ENCODE data around the gene ATF6.
A peak's percentile ranks its signal among the peaks of the same experiment; 100 is the strongest.

Gene ATF6

GRCh38 chr1:161885759-161886158 lies 119.6 kb downstream of the ATF6 start:
- no peak for TF ChIP-seq CTCF (conservative IDR thresholded peaks at IDR 0.05; ENCODE audit: control insufficient read depth, insufficient read depth, low read depth, low read length)
- no peak for DNase-seq (ENCODE audit: low read depth)
- H3K4me3 ChIP-seq (ENCODE audit: control insufficient read depth, low read depth, low read length) = no peak overlapping the region

GRCh38 chr1:161886589-161886988 lies 120.5 kb downstream of the ATF6 start:
- H3K4me3 ChIP-seq (ENCODE audit: control insufficient read depth, low read depth, low read length) = no peak overlapping the region
- no peak for DNase-seq (ENCODE audit: low read depth)
- no peak for TF ChIP-seq CTCF (conservative IDR thresholded peaks at IDR 0.05; ENCODE audit: control insufficient read depth, insufficient read depth, low read depth, low read length)

- peak; percentile 16 for DNase-seq (ENCODE audit: low read depth)
- no peak overlapping the region for H3K4me3 ChIP-seq (ENCODE audit: control insufficient read depth, low read depth, low read length)
- no peak for TF ChIP-seq CTCF (conservative IDR thresholded peaks at IDR 0.05; ENCODE audit: control insufficient read depth, insufficient read depth, low read depth, low read length)
Observed at GRCh38 chr1:161887730-161888287, 121.7 kb downstream of the ATF6 start.

GRCh38 chr1:161890574-161890973 lies 124.5 kb downstream of the ATF6 start:
- H3K4me3 ChIP-seq (ENCODE audit: control insufficient read depth, low read depth, low read length) = no peak overlapping the region
- no peak for DNase-seq (ENCODE audit: low read depth)
- no peak for TF ChIP-seq CTCF (conservative IDR thresholded peaks at IDR 0.05; ENCODE audit: control insufficient read depth, insufficient read depth, low read depth, low read length)

GRCh38 chr1:161899091-161899490 lies 133.0 kb downstream of the ATF6 start:
- no peak for DNase-seq (ENCODE audit: low read depth)

GRCh38 chr1:161900160-161900559 lies 134.0 kb downstream of the ATF6 start:
- DNase-seq (ENCODE audit: low read depth) = no peak
- no peak for TF ChIP-seq CTCF (conservative IDR thresholded peaks at IDR 0.05; ENCODE audit: control insufficient read depth, insufficient read depth, low read depth, low read length)
- H3K4me3 ChIP-seq (ENCODE audit: control insufficient read depth, low read depth, low read length) = no peak overlapping the region

More at GRCh38 chr1:161899091-161899490, 133.0 kb downstream of the ATF6 start:
- no peak for TF ChIP-seq CTCF (conservative IDR thresholded peaks at IDR 0.05; ENCODE audit: control insufficient read depth, insufficient read depth, low read depth, low read length)
- H3K4me3 ChIP-seq (ENCODE audit: control insufficient read depth, low read depth, low read length) = no peak overlapping the region

- DNase-seq (ENCODE audit: low read depth) = no peak
Observed at GRCh38 chr1:161902182-161902581, 136.1 kb downstream of the ATF6 start.

More at GRCh38 chr1:161902182-161902581, 136.1 kb downstream of the ATF6 start:
- TF ChIP-seq CTCF (conservative IDR thresholded peaks at IDR 0.05; ENCODE audit: control insufficient read depth, insufficient read depth, low read depth, low read length) = no peak
- no peak overlapping the region for H3K4me3 ChIP-seq (ENCODE audit: control insufficient read depth, low read depth, low read length)
